SK-N-MC (cell line): Measurements from ENCODE around the gene SLC10A7.

ENCODE experiments used
- FOXP2 ChIP-seq: optimal IDR thresholded peaks from 2 replicates; pipeline ENCODE3; 2011; ENCODE audit warnings: mild to moderate bottlenecking, moderate library complexity; ENCODE audit not compliant: insufficient read depth; ENCODE audit errors: extremely low read length, control extremely low read depth
- POLR2AphosphoS5 ChIP-seq: IDR thresholded peaks from 2 replicates; pipeline ENCODE4 v1.6.1; 2012; ENCODE audit warnings: mild to moderate bottlenecking, low read depth, low read length, borderline replicate concordance

DNA sequence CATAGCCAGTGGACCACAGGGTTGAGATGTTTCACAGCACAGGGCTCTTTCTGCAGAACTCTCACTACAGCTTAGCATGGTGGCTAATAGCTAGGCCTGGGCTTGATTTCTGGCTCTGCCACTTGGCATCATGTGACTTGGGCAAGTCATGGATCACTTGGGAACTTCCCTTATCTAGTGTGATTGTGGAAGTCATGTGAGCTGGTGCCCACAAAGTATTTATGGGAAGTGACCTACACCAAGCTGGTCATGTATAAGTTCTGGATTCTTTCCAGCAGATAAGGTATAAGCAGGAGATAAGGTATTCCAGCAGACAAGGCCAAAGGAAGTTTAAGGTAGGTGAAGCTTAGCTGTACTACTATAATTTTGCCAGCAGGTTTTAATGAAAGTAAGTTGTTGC lies 246.4 kb downstream of the SLC10A7 start:
- no peak for TF ChIP-seq FOXP2
- no peak for TF ChIP-seq POLR2AphosphoS5
